Measurements from ENCODE around the gene MAML2.

Gene MAML2

DNA sequence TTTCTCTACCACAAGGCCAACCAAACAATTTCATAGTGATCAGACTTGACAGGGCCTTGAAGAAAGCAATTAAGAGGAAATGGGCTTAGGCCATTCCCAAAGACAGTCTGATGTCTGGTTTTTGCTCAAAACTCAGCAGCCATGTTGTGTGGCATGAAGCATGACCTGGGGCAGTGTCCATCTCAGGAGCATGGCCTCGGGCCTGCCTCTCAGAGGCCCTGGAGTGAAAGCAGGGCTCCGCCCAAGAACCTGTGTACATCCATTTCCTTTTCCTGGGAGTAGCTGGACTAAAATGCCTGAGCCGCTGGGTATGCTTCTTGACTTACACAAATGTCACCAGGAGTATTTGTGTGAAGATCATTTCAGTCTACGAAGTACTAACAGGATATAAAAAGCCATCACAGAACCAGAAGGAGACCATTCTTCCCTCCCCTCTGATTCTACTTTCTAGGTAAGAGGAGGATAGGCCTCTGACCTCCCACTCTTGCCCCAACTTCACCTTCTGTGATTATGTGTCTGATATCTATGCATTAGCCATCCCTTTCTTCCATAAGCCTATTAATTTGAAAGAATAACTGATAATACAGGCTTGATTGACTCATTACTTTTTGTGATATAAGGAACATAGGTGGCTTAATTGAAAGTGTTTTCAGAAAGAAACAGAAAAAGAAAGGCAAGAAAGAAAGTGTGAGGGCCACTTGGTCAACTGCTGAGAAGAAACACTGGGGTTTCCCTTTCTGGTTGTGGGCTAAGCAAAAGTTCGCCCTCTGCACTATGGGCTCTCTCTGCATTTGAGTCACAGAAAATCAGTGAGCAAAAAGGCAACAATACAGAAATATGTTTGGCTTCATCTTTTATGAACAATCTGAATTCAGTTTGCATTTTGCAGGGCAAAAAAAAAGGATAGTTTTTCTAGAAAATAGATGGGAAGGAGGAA, 230.5 kb downstream of the MAML2 start:
- Histone ChIP-seq H3K36me3 (ENCODE audit: control insufficient read depth, insufficient read depth, low read length, severe bottlenecking) (no peaks in the 10 kb centered on the region), H3K4me3 (ENCODE audit: low read length) (peak overlapping the region; percentile 55), H3K4me1 (ENCODE audit: control insufficient read depth, insufficient read depth, low read length) (peaks cover 22% of the 10 kb centered on the region), H3K9ac (ENCODE audit: low read length) (peak overlapping the region; percentile 74), H3K27me3 (replicated peaks; ENCODE audit: control insufficient read depth, insufficient read depth, low read length) (no peaks in the 10 kb centered on the region), H3K9me3 (ENCODE audit: control insufficient read depth, low read length) (no peaks in the 10 kb centered on the region)
- DNase-seq (ENCODE audit: low read depth), result peak; percentile 50

DNA sequence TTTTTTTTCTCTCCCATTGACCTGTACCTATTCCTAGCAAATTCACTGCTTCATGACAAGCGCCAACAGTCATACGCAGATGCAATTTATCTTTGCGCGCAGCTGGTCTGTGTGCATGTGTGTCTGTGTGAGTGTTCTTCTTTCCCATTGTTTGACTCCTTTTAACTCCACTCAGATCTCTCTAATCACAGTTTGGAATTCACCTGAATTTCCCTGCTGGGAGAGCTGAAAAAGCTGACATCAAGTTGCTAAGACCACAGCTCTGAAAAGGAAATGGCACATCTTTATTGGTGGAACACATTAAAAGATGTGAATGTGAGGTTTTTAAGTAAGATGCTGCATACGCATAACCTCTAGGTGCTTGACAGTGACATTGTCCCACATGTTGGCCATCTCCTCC, 231.7 kb downstream of the MAML2 start:
- Histone ChIP-seq H3K4me3 (ENCODE audit: low read length) (no peak overlapping the region), H3K9me3 (ENCODE audit: control insufficient read depth, low read length) (no peaks in the 10 kb centered on the region), H3K27me3 (replicated peaks; ENCODE audit: control insufficient read depth, insufficient read depth, low read length) (no peaks in the 10 kb centered on the region), H3K9ac (ENCODE audit: low read length) (no peak overlapping the region), H3K36me3 (ENCODE audit: control insufficient read depth, insufficient read depth, low read length, severe bottlenecking) (no peaks in the 10 kb centered on the region), H3K4me1 (ENCODE audit: control insufficient read depth, insufficient read depth, low read length) (peaks cover 22% of the 10 kb centered on the region)
- no peak for DNase-seq (ENCODE audit: low read depth)

DNA sequence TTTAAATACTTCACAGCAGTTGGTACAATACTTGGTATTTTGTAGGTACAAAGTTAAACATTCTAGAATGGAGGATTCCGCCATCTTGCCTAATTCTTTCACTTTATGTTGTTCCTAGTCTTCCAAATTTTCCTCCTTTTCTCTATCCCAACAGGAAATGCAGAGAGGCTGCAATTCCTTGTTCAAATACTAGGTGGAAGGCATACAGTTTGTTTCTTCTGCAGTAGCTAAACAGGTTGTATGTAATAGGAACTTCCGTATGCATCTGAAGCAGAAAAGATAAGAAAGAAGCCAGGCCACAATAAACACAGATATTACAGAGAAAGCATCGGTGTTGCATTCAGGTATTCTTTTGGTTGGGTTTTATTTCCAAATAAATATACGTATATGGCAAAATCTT, 232.7 kb downstream of the MAML2 start:
- H3K36me3 ChIP-seq (ENCODE audit: control insufficient read depth, insufficient read depth, low read length, severe bottlenecking), result no peaks in the 10 kb centered on the region
- H3K4me3 ChIP-seq (ENCODE audit: low read length), result no peak overlapping the region
- no peaks in the 10 kb centered on the region for H3K9me3 ChIP-seq (ENCODE audit: control insufficient read depth, low read length)
- no peaks in the 10 kb centered on the region for H3K27me3 ChIP-seq (replicated peaks; ENCODE audit: control insufficient read depth, insufficient read depth, low read length)
- no peak for DNase-seq (ENCODE audit: low read depth)
- H3K4me1 ChIP-seq (ENCODE audit: control insufficient read depth, insufficient read depth, low read length), result peaks cover 25% of the 10 kb centered on the region
- no peak overlapping the region for H3K9ac ChIP-seq (ENCODE audit: low read length)

DNA sequence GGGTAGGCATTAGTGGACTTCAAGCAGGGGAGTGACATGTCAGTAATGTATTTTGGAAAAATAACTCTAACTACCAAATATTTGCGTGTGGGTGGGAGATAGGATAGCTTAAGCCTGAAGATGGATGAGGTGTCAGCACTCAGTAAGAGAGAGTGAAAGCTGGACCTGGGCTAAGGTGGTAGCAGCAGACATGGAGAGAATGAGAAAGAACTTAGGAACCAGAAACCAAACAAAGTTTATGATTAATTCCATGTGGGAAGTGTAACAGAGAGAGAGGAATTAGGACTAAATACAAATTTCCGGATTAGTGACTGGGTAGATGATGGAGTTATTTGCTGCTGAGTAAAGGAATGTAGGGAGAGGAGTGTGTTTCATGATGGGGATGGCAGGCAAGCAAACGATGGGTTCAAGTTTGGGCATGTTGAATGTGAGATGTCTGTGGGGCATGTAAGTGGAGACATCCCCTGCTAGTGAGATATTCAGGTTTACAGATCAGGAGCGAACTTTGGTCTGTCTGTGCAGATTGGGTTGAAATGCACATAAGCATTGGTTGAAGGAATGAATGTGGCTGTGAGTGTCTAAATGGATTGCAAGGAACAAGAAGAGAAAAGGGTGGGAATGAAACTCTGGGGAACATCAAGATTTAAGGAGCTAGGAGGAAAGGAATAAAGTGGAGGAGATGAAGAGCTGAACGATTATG, 233.5 kb downstream of the MAML2 start:
- Histone ChIP-seq H3K9ac (ENCODE audit: low read length) (no peak overlapping the region), H3K4me3 (ENCODE audit: low read length) (no peak overlapping the region), H3K36me3 (ENCODE audit: control insufficient read depth, insufficient read depth, low read length, severe bottlenecking) (no peaks in the 10 kb centered on the region), H3K27me3 (replicated peaks; ENCODE audit: control insufficient read depth, insufficient read depth, low read length) (no peaks in the 10 kb centered on the region), H3K4me1 (ENCODE audit: control insufficient read depth, insufficient read depth, low read length) (peaks cover 33% of the 10 kb centered on the region), H3K9me3 (ENCODE audit: control insufficient read depth, low read length) (no peaks in the 10 kb centered on the region)
- no peak for DNase-seq (ENCODE audit: low read depth)

DNA sequence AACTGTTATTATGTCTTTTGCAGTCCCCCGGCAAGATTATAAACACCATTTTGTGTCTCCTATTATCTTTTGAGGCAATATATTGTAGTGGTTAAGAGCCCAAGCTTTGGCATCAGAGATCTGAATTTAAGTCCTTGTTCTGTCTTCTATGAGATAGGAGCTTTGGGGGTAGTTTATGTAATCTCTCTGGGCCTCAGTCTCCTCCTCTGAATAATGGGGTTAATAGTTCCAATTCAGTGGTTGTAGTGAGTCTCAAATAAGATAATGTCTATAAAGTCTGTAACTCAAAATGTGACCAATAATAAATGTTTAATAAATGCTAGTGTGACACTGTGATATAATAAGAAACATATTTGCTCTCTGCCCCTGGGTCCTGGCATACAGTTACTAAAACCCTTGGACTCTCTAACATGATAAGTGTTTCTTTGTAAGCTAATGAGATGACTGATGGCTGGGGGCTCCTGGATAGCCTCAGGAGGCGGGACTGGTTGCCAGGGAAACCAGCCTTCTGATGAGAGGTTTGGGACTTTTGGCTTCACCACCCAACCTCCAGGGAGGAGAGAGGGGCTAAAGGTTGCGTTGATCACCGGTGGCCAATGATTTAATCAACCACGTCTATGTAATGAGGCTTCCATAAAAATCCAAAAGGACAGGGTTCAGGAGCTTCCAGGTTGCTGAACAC, 235.7 kb downstream of the MAML2 start:
- Histone ChIP-seq H3K9me3 (ENCODE audit: control insufficient read depth, low read length) (no peaks in the 10 kb centered on the region), H3K4me3 (ENCODE audit: low read length) (no peak overlapping the region), H3K9ac (ENCODE audit: low read length) (no peak overlapping the region), H3K4me1 (ENCODE audit: control insufficient read depth, insufficient read depth, low read length) (peaks cover 30% of the 10 kb centered on the region), H3K36me3 (ENCODE audit: control insufficient read depth, insufficient read depth, low read length, severe bottlenecking) (no peaks in the 10 kb centered on the region), H3K27me3 (replicated peaks; ENCODE audit: control insufficient read depth, insufficient read depth, low read length) (no peaks in the 10 kb centered on the region)
- no peak for DNase-seq (ENCODE audit: low read depth)

DNA sequence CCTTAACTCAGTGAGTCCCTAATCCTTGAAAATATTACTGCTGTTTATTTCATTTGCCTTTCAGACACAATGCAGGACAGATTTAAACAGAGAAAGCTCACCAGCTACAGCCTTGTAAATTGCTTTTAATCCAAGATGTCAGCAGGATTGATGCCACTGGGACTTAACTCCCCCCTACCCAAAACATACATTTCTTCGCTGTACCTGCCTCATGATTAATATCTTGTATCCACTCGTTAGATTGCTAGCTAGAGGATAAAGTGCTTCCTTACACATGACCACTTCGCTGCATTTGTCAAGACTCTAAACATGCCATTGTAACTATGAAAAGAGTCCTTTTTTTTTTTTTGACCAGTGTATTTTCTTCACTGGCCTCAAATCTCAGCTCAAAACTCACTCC, 236.3 kb downstream of the MAML2 start:
- Histone ChIP-seq H3K9me3 (ENCODE audit: control insufficient read depth, low read length) (no peaks in the 10 kb centered on the region), H3K27me3 (replicated peaks; ENCODE audit: control insufficient read depth, insufficient read depth, low read length) (no peaks in the 10 kb centered on the region), H3K4me3 (ENCODE audit: low read length) (no peak overlapping the region), H3K36me3 (ENCODE audit: control insufficient read depth, insufficient read depth, low read length, severe bottlenecking) (no peaks in the 10 kb centered on the region), H3K4me1 (ENCODE audit: control insufficient read depth, insufficient read depth, low read length) (peaks cover 27% of the 10 kb centered on the region), H3K9ac (ENCODE audit: low read length) (no peak overlapping the region)
- no peak for DNase-seq (ENCODE audit: low read depth)

DNA sequence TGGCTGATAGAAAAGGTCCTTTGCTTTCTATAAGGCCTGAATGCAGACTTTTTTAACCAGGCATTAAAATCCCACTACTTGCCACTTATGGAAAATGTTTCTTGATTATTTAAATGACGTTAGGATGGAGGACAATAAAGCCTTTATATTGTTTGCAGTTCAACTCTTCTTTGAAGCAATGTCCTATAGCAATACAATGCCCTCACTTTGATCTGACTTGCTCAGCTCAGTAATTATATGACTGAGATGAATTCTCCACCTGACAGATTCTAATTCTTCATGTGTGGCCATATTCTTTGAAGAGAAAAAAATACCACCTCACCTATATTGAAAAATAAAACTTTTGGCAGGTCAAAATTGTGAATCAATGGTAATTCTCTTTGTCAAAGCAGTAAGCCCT, 237.1 kb downstream of the MAML2 start:
- Histone ChIP-seq H3K9me3 (ENCODE audit: control insufficient read depth, low read length) (no peaks in the 10 kb centered on the region), H3K4me1 (ENCODE audit: control insufficient read depth, insufficient read depth, low read length) (peaks cover 27% of the 10 kb centered on the region), H3K9ac (ENCODE audit: low read length) (no peak overlapping the region)

DNA sequence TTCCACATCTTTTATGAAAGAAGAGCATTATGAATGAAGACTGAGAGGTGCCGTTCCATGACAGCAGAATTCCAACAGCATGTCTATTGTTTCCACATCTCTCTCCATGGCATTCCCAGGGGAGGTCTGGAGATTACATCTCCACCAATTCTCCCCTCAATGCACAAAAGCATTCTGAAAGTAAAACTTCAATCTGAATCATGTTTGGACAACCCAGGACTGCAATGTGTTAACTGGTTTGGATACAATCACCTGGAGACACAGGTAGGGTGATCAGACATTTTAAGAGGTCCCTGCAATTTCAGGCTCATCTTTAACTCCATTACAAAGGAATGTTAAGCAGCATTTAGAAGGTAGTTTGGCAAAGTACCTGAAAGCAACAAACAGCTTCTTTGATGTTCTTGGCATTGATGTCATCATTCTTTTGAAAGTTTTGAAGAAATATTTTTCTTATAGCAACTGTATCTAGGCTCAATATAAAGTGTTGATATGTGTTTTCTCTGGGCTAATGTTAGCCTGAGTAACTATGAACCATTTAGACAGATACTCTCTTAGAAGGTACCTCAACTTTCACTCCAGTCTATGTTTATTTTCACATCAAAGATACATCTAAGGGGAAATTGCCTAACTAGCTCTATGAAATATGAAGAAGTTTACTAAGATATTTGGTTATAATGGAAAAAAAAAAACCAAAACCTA, 237.6 kb downstream of the MAML2 start:
- peaks cover 27% of the 10 kb centered on the region for H3K4me1 ChIP-seq (ENCODE audit: control insufficient read depth, insufficient read depth, low read length)
- H3K4me3 ChIP-seq (ENCODE audit: low read length), result peak overlapping the region; percentile 30
- no peak overlapping the region for H3K9ac ChIP-seq (ENCODE audit: low read length)
- no peaks in the 10 kb centered on the region for H3K36me3 ChIP-seq (ENCODE audit: control insufficient read depth, insufficient read depth, low read length, severe bottlenecking)
- no peak for DNase-seq (ENCODE audit: low read depth)
- H3K9me3 ChIP-seq (ENCODE audit: control insufficient read depth, low read length), result no peaks in the 10 kb centered on the region
- H3K27me3 ChIP-seq (replicated peaks; ENCODE audit: control insufficient read depth, insufficient read depth, low read length), result no peaks in the 10 kb centered on the region

More for the DNA sequence above, 237.1 kb downstream of the MAML2 start:
- Histone ChIP-seq H3K4me3 (ENCODE audit: low read length) (no peak overlapping the region), H3K27me3 (replicated peaks; ENCODE audit: control insufficient read depth, insufficient read depth, low read length) (no peaks in the 10 kb centered on the region), H3K36me3 (ENCODE audit: control insufficient read depth, insufficient read depth, low read length, severe bottlenecking) (no peaks in the 10 kb centered on the region)
- DNase-seq (ENCODE audit: low read depth), result no peak

DNA sequence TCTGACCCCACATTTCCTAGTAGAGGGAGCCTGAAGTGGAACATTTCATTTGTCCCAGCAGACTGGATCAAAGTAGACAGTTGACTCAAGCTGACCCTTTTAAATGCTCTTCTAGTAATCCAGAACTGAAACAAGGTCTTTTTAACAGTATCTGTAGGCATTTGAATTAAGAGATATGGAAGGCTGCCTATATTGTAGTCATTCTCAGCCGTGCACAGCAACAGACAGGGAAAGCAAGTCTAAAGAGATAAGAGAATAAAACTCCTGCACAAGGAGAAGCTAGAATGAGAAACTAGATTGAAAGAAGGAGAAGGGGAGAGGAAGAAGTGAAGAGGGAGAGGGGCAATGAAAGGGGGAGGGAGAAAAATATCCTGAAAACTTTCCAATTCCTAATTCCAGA, 238.5 kb downstream of the MAML2 start:
- H3K36me3 ChIP-seq (ENCODE audit: control insufficient read depth, insufficient read depth, low read length, severe bottlenecking), result no peaks in the 10 kb centered on the region
- H3K27me3 ChIP-seq (replicated peaks; ENCODE audit: control insufficient read depth, insufficient read depth, low read length), result no peaks in the 10 kb centered on the region
- peaks cover 27% of the 10 kb centered on the region for H3K4me1 ChIP-seq (ENCODE audit: control insufficient read depth, insufficient read depth, low read length)
- H3K4me3 ChIP-seq (ENCODE audit: low read length), result no peak overlapping the region
- H3K9ac ChIP-seq (ENCODE audit: low read length), result no peak overlapping the region
- no peak for DNase-seq (ENCODE audit: low read depth)
- no peaks in the 10 kb centered on the region for H3K9me3 ChIP-seq (ENCODE audit: control insufficient read depth, low read length)

DNA sequence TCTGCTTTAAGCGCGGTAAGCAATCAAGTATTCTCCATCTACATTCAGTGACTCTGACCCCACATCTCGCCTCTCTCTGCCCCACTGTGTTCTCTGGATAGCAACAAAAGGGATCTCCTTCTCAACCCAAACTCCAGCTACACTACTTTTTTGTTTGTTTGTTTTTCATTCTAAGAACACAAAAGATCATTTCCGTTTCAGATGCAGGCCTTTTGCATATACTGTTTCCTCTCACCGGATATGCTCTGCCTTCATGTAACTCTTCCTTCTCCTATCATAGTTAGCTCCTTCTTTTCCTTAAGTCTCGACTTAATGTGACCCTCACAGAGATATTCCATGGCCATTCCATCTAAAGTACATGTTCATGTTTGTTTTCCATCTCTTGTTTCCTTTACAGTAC, 239.3 kb downstream of the MAML2 start:
- peaks cover 33% of the 10 kb centered on the region for H3K4me1 ChIP-seq (ENCODE audit: control insufficient read depth, insufficient read depth, low read length)
- H3K9ac ChIP-seq (ENCODE audit: low read length), result no peak overlapping the region
- no peak overlapping the region for H3K4me3 ChIP-seq (ENCODE audit: low read length)
- DNase-seq (ENCODE audit: low read depth), result no peak
- H3K9me3 ChIP-seq (ENCODE audit: control insufficient read depth, low read length), result no peaks in the 10 kb centered on the region
- no peaks in the 10 kb centered on the region for H3K27me3 ChIP-seq (replicated peaks; ENCODE audit: control insufficient read depth, insufficient read depth, low read length)
- no peaks in the 10 kb centered on the region for H3K36me3 ChIP-seq (ENCODE audit: control insufficient read depth, insufficient read depth, low read length, severe bottlenecking)

DNA sequence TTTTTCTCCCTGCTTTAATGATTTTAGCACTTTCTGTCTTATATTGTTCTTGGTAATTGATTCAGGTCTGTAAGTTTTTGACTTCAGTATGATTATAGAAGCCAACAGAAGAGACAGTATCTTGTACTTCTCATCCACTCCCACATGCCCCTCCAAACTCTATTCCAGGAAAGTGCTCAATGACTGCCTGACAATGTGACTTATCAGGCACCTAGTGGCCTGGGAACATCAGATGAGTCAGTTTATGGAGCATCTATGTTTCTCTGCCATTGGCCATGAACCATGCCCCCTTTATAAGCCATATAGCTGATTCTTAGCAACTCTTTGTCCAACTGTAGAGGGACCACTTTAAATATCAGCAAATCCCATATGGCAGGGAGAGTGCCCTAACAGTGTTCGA, 239.9 kb downstream of the MAML2 start:
- Histone ChIP-seq H3K36me3 (ENCODE audit: control insufficient read depth, insufficient read depth, low read length, severe bottlenecking) (no peaks in the 10 kb centered on the region), H3K4me3 (ENCODE audit: low read length) (no peak overlapping the region), H3K9me3 (ENCODE audit: control insufficient read depth, low read length) (no peaks in the 10 kb centered on the region), H3K9ac (ENCODE audit: low read length) (peak overlapping the region; percentile 3), H3K27me3 (replicated peaks; ENCODE audit: control insufficient read depth, insufficient read depth, low read length) (no peaks in the 10 kb centered on the region), H3K4me1 (ENCODE audit: control insufficient read depth, insufficient read depth, low read length) (peaks cover 39% of the 10 kb centered on the region)
- no peak for DNase-seq (ENCODE audit: low read depth)
